Measurements from ENCODE around the gene TLR7. TPM values are rescaled to one million over a fixed set of nuclear protein-coding genes. Genes with fewer than 3 reads are reported as not detected.

TLR7 gene
- total RNA-seq, 1 donor from 2014 or later, result not detected

GRCh38 chrX:12885508-12885907 is 18.6 kb downstream of the TLR7 start:
- no peak overlapping the region for H3K4me2 ChIP-seq (ENCODE audit: low read length)
- H3K9ac ChIP-seq (ENCODE audit: low read length), result no peak overlapping the region
- DNase-seq (ENCODE audit: low read depth) (no peak), FAIRE-seq (peak; percentile 63)
- no peaks in the 10 kb centered on the region for H3K4me1 ChIP-seq (ENCODE audit: insufficient read depth, low read length)
- H4K20me1 ChIP-seq (ENCODE audit: insufficient read depth, low read length), result no peaks in the 10 kb centered on the region
- no peak overlapping the region for H3K4me3 ChIP-seq (ENCODE audit: insufficient read depth, low read depth, low read length)
- no peak for TF ChIP-seq EZH2 (IDR thresholded peaks at IDR 0.05; ENCODE audit: insufficient read depth, low read length)
- TF ChIP-seq CTCF (IDR thresholded peaks at IDR 0.05; ENCODE audit: insufficient read depth, low read depth, low read length), result no peak
- H3K4me3 Mint-ChIP-seq (ENCODE audit: unreplicated experiment), result no peak overlapping the region
- no peaks in the 10 kb centered on the region for H3K9me3 Mint-ChIP-seq (ENCODE audit: unreplicated experiment)
- no peaks in the 10 kb centered on the region for H3K36me3 Mint-ChIP-seq (ENCODE audit: low read depth, unreplicated experiment)
- no peak overlapping the region for H2AFZ ChIP-seq (ENCODE audit: low read depth, low read length)
- H3K27ac ChIP-seq (ENCODE audit: low read depth, low read length), result no peak overlapping the region
- no peaks in the 10 kb centered on the region for H3K27me3 ChIP-seq (ENCODE audit: insufficient read depth, low read length)
- H3K27ac Mint-ChIP-seq (ENCODE audit: unreplicated experiment), result no peak overlapping the region
- peaks cover 5% of the 10 kb centered on the region for H3K27me3 Mint-ChIP-seq (ENCODE audit: low read depth, unreplicated experiment)
- H3K36me3 ChIP-seq (ENCODE audit: insufficient read depth, low read length), result no peaks in the 10 kb centered on the region
- H3K4me1 Mint-ChIP-seq (ENCODE audit: low read depth, unreplicated experiment), result peaks cover 12% of the 10 kb centered on the region
- H3K79me2 ChIP-seq (ENCODE audit: insufficient read depth, low read length), result no peaks in the 10 kb centered on the region
- H3K9me3 ChIP-seq (ENCODE audit: insufficient read depth, low read depth, low read length), result no peaks in the 10 kb centered on the region

- Histone ChIP-seq H3K79me2 (ENCODE audit: insufficient read depth, low read length) (no peaks in the 10 kb centered on the region), H2AFZ (ENCODE audit: low read depth, low read length) (no peak overlapping the region), H3K4me2 (ENCODE audit: low read length) (no peak overlapping the region), H4K20me1 (ENCODE audit: insufficient read depth, low read length) (no peaks in the 10 kb centered on the region), H3K9ac (ENCODE audit: low read length) (no peak overlapping the region), H3K36me3 (ENCODE audit: insufficient read depth, low read length) (no peaks in the 10 kb centered on the region), H3K4me3 (ENCODE audit: insufficient read depth, low read depth, low read length) (no peak overlapping the region), H3K4me1 (ENCODE audit: insufficient read depth, low read length) (no peaks in the 10 kb centered on the region), H3K9me3 (ENCODE audit: insufficient read depth, low read depth, low read length) (no peaks in the 10 kb centered on the region), H3K27me3 (ENCODE audit: insufficient read depth, low read length) (no peaks in the 10 kb centered on the region), H3K27ac (ENCODE audit: low read depth, low read length) (no peak overlapping the region)
- FAIRE-seq (peak; percentile 86), DNase-seq (ENCODE audit: low read depth) (no peak)
- H3K4me1 Mint-ChIP-seq (ENCODE audit: low read depth, unreplicated experiment), result peaks cover 12% of the 10 kb centered on the region
- H3K27me3 Mint-ChIP-seq (ENCODE audit: low read depth, unreplicated experiment), result peaks cover 7% of the 10 kb centered on the region
- no peaks in the 10 kb centered on the region for H3K9me3 Mint-ChIP-seq (ENCODE audit: unreplicated experiment)
- H3K27ac Mint-ChIP-seq (ENCODE audit: unreplicated experiment), result no peak overlapping the region
- no peaks in the 10 kb centered on the region for H3K36me3 Mint-ChIP-seq (ENCODE audit: low read depth, unreplicated experiment)
- no peak overlapping the region for H3K4me3 Mint-ChIP-seq (ENCODE audit: unreplicated experiment)
- TF ChIP-seq CTCF (IDR thresholded peaks at IDR 0.05; ENCODE audit: insufficient read depth, low read depth, low read length), result no peak
- no peak for TF ChIP-seq EZH2 (IDR thresholded peaks at IDR 0.05; ENCODE audit: insufficient read depth, low read length)
Observed at GRCh38 chrX:12886545-12886944, 19.7 kb downstream of the TLR7 start.

- Mint-ChIP-seq H3K36me3 (ENCODE audit: low read depth, unreplicated experiment) (no peaks in the 10 kb centered on the region), H3K9me3 (ENCODE audit: unreplicated experiment) (no peaks in the 10 kb centered on the region), H3K27ac (ENCODE audit: unreplicated experiment) (no peak overlapping the region), H3K4me3 (ENCODE audit: unreplicated experiment) (no peak overlapping the region), H3K4me1 (ENCODE audit: low read depth, unreplicated experiment) (peaks cover 12% of the 10 kb centered on the region), H3K27me3 (ENCODE audit: low read depth, unreplicated experiment) (peaks cover 4% of the 10 kb centered on the region)
- TF ChIP-seq CTCF (IDR thresholded peaks at IDR 0.05; ENCODE audit: insufficient read depth, low read depth, low read length) (no peak), EZH2 (IDR thresholded peaks at IDR 0.05; ENCODE audit: insufficient read depth, low read length) (no peak)
- no peaks in the 10 kb centered on the region for H3K9me3 ChIP-seq (ENCODE audit: insufficient read depth, low read depth, low read length)
- H4K20me1 ChIP-seq (ENCODE audit: insufficient read depth, low read length), result no peaks in the 10 kb centered on the region
- H3K4me3 ChIP-seq (ENCODE audit: insufficient read depth, low read depth, low read length), result no peak overlapping the region
- no peaks in the 10 kb centered on the region for H3K27me3 ChIP-seq (ENCODE audit: insufficient read depth, low read length)
- H3K36me3 ChIP-seq (ENCODE audit: insufficient read depth, low read length), result no peaks in the 10 kb centered on the region
- H3K27ac ChIP-seq (ENCODE audit: low read depth, low read length), result no peak overlapping the region
- no peaks in the 10 kb centered on the region for H3K4me1 ChIP-seq (ENCODE audit: insufficient read depth, low read length)
- no peak overlapping the region for H3K9ac ChIP-seq (ENCODE audit: low read length)
- FAIRE-seq (peak; percentile 92), DNase-seq (ENCODE audit: low read depth) (no peak)
- H2AFZ ChIP-seq (ENCODE audit: low read depth, low read length), result no peak overlapping the region
- H3K4me2 ChIP-seq (ENCODE audit: low read length), result no peak overlapping the region
- H3K79me2 ChIP-seq (ENCODE audit: insufficient read depth, low read length), result no peaks in the 10 kb centered on the region
Observed at GRCh38 chrX:12887141-12887540, 20.3 kb downstream of the TLR7 start.
